Measurements from ENCODE around the gene FRMD5.
"Not testable (repeated sequence)": the region's sequence is repeated elsewhere in the genome, so short reads cannot be mapped to it uniquely, and the experiment has no call there.

The FRMD5 gene

DNA sequence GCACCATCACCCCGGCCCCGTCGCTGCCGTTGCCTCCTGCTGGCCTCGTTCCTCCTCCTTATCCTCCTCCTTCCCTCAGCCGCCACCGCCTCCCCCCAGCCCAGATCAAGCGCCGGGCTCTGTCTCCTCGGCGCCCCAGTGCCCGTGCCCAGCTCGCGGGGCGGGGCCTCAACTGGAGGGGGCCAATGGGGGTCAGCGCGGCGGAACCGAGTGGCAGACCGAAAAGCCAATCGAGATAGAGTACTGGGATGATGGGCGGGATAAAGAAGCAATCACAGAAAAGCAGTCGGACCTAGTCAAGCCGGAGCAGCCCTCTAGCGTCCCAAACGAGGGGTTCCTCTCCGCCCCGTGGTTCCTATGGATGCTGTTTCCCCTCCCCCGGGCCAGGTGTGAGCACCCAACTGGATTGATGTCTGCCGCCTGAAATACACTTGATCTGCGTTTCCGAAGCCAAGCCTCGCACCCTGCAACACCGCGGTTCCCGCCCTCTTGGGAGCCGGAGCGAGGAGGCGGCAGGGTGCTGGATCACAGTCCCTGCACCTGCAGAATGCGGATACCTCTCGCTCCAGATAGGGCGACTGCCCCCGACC lies at the start of gene FRMD5:
FRMD5 (minus strand) TSS at position 121 of the 590 bp plus-strand sequence.
- DNase-seq = peak; percentile 98

DNA sequence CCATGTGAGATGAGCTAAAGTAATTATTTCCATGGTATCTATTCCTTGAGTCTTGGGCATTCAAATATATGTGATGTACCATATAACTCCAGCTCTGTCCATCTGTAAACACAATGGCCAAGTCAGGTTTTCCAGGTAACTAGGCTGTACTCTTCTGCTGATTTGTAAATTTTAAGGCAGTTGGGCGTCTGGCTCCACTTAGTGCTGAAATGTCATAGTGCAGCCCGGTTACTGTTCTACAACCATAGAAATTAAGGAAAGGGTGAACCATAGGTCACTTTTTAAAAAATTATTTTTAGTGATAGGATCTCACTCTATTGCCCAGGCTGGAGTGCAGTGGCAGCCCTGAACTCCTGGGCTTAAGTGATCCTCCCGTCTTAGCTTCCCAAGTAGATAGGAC lies 48.8 kb upstream of the FRMD5 start:
- DNase-seq = no peak

DNA sequence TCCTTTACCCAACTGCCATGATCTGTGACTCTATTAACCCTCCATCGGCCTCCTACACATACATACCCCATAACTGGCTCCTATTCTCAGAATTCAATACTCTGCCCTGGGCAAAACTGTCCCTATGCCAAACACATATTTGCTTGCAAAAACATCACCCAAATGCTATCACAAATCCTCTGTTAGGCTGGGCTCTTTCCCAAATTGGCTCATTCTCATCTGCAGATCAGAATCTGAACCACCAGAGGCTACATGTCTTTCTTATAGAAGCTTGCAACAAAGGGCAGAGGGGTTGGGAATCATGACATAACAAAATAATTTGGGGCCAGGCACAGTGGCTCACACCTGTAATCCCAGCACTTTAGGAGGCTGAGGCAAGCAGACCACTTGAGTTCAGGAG lies 48.1 kb upstream of the FRMD5 start:
- DNase-seq = no peak

DNA sequence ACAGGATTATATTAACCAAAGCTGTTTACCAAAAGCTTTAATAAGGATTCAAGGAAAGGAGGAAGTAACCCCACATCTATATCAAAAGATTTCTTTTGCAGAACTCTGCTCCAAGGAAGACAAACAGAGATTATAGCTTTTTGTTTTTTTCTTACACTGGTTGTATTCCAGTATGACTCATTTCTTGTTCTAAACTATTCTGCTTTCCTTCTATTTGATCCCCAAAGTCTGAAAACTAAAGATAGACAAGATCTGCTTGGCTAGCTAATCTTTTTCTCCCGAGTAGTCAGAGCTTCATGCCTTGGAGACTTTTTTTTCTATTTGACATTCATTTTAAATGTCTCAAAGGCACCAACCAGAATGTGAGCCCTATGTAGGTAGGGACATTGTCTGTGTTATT lies 36.8 kb upstream of the FRMD5 start:
- no peak for DNase-seq

DNA sequence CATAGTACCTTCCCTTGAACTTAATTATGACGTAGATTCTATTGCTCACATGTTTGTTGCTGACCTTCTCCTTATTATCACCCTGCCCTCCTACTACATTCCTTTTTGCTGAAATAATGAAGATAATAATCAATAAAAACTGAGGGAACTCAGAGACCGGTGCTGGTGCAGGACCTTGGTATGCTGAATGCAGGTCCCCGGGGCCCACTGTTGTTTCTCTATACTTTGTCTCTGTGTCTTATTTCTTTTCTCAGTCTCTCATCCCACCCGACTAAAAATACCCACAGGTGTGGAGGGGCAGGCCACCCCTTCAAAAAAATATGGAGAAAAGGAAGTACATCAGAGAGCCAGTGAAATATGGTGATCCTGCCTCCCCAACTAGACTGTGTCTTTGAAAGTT lies 34.2 kb upstream of the FRMD5 start:
- not testable (repeated sequence) for DNase-seq

DNA sequence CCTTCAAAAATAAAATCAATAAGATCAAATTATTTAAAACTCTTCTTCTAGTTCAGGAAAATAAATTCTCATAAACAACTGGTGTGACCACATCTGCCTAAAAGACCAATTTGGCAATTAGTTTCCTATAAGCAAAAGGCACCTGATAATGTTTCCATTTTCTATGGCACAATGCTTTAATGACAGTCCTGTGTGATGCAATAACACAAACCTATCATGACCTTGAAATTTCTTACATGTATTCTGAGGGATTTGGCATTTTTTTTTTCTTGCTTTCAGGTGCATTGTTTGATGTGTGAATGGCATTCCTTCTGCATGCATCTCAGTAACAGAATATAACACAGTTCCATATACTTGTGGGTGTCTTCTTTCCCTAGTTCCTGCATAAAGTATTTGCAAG lies 32.5 kb upstream of the FRMD5 start:
- DNase-seq = no peak

DNA sequence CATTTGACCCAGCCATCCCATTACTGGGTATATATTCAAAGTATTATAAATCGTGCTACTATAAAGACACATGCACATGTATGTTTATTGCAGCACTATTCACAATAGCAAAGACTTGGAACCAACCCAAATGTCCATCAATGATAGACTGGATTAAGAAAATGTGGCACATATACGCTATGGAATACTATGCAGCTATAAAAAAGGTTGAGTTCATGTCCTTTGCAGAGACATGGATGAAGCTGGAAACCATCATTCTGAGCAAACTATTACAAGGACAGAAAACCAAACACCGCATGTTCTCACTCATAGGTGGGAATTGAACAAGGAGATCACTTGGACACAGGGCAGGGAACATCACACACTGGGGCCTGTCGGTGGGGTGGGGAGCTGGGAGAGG lies 31.9 kb upstream of the FRMD5 start:
- not testable (repeated sequence) for DNase-seq

DNA sequence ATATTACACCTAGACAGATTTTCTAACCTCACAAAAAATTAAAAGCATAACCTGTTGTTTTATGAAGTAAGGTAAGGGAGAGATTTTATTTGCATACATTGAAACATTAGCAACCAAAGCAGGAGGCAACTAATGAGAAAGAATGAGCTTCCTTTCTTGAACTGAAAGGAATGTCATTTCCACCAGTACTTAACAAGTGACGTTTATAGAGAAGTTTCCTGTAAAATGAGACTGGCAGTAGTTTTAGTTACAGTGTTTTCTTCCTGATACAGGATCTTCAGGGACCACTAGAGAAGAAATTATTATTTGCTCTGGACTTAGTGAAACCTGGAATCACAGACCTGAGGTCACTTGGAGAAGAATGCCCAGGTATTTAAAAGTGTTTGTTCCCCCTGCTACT lies 27.4 kb upstream of the FRMD5 start:
- no peak for DNase-seq

DNA sequence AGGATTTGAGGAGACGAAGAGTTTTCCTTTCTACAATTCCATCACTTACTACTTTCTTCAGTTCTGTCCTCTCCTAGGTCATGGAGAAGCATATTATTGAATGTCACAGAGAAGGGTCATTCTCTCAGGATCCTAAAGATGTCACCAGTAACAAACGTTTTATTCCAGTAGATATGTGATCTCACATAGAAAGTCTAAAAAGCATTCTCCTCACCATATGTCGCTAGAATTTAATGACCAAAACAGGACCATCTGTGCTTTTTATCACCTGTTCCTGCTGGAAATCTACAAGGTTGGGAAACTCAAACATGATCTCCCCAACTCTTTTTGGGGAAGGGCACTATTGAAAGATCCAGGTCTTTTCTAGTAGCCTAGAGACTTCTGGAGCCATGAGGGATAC lies 24.0 kb upstream of the FRMD5 start:
- DNase-seq = no peak

DNA sequence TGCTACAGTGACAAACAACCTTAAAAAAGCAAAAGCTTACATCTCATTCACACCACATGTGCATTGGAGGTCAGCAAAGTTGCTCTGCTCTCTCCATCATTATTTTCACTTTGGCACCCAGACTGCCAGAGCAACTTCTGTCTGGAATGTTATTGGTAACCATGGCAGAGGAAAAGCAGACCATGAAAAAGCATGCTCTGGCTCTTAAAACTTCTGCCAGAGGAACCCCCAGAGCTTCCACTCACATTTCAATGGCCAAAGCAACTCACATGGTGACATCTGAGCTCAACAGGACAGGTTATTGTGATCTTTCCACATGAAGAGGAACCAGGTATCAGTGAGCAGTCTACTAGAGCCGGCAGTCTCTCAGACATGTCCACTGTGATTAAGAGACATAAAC lies 21.9 kb upstream of the FRMD5 start:
- no peak for DNase-seq

DNA sequence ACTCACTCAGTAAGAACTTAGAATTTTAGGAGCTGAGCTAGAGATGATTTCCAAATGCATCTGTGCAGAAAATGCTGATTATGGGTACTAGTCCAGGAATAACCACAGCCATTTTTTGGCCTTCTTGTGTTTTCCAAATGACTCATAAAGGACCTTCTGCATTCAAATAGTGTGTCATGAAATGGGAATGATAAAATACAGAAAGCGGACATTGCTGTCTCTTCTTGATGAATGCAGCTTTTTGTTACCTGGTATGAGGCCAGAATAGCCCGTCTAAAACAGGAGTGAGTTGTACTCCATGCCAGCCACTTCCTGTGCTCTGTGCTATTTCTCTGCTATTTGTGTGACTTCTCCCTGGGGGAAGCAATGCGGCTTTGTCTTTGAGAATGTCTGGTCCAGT lies 20.5 kb upstream of the FRMD5 start:
- no peak for DNase-seq

DNA sequence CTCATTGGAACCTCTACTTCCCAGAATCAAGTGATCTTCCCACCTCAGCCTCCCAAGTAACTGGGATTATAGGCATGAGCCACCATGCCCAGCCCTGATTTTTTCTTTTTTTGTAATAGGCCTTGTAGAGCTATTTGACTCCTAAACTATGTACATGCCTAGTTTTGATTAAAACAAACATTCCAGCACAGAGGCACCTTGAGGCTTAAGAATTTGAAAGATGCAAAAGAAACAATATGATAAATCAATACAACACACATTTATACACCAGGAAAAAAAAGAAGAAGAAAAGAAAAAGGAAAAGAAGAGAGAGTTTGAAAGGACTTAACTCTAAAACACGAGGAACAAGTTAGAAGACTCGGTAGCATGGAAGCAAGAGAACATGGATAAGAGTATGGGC lies 13.9 kb upstream of the FRMD5 start:
- DNase-seq = no peak

DNA sequence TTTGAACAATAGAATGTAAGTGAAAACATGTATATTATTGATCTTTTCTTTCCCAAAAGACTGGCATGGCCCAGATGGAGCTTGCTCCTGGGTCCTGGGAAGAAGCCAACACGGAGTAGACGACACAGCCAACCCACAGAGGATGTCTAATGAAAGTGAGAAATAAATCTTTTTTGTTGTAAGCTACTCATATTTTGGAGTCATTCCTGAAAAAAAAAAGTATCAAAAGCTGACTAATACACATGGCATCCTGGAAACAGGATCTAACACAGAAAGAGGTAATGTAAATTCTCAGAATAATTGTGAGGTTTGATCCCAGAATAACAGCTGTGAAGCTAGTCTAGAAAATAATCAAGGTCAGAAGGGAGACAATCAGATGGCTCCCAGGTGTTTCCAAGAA lies 12.6 kb upstream of the FRMD5 start:
- DNase-seq = no peak

DNA sequence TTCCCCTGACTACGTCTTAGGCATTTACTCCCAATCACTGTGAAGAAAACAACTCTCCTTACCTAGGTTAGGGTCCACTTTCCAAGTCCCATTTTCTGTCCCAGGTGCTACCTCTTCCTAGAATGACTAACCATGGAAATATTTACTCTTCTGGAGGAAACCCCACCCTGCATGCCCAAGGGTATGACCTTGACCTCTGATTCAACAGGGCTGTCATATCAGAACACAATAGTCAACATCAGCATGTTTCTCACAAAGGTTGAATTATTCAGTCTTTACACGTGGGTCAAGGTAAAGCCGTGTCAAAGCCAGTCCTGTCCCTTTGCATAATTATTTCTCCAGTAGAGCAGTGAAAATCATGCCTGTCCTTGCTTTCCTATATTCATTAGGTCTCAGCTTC lies 4.3 kb upstream of the FRMD5 start:
- no peak for DNase-seq

DNA sequence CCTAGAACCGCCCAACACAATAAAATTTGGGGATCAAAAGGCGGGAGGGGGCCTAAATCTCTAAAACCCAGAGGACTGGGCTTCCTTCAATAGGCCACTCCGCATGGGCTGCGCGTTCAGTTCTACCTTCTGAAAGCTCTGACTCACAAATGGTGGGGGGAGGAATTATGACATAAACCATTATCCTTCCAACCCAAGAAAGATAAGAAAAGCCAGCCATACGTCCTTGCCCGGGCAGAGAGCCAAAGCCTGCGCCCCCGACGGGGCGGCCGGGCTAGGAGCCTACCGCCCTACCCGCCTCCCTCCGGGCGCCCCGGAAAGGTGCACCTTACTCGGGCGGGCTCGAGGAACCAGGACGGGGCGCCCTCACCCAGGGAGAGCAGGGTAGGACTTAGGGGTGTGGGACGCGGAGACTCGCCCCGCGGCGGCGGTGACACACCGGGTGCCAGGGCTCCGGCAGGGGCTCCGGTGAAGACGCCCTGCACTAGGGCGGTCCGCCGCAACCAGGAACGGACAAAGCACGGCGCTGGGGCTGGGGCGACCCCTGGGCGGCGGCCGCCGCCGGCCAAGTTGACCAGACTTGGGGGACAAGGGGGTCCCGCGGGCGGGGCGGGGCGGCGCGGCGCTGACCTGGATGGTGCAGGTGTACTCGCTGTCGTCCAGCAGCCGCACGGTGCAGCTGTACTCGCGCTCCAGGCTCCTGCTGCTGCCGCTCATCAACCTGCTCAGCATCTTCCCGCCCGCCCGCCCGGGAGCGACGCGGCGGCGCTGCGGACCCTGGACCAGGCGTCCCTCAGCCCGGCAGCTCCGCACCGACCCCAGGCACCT lies 534 bp downstream of the FRMD5 start:
- DNase-seq = peak; percentile 64

DNA sequence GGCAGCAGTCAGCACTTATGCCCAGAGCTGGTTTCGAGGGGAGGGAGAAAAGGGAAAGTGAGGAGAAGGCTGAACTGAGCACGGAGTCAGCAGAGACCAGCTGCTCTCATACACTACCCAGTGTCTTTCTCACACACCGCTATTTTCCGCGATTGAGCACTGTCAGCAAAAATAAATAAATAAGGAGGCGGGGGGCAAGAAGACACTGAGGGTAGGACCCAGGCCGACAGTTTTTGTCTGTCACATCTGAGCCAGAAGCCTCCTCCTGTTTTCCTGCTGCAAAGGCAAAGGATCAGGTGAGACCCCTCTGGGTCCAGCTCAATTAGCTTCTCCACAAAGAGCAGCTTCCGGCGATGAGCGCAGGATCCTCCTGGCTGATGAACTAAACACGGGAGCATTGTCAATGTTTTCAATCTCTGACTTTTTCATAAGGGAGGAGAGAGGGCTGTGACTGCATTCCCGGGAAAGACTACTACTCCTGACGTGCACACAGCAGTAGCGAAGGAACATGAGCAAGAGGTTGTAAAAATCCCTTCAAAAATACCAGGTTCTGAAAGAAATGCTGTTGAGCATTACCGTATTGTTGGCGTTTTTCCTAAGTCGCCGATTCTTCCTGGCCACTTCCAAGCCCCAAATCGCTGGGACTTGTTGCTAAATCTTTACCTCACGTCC lies 1.3 kb downstream of the FRMD5 start:
- DNase-seq = no peak

DNA sequence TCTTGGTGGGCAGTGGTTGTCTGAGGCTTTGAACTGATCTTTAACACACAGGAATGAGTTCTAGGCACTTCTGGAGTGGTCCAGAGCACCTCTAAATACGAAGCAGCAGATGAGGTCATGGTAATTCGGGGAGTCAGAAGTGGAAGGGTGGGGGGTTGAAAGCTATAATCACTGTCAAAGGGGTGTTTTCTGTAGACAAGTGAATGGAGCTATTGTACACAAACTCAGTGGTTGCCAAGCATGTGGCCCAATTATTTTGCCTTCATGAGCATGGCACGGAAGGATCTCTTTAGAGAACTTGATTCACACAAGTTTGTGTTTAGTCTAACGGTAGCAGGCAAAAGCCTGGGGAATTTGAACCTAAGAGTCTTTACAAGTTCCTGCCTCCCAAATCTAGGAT lies 6.3 kb downstream of the FRMD5 start:
- no peak for DNase-seq

DNA sequence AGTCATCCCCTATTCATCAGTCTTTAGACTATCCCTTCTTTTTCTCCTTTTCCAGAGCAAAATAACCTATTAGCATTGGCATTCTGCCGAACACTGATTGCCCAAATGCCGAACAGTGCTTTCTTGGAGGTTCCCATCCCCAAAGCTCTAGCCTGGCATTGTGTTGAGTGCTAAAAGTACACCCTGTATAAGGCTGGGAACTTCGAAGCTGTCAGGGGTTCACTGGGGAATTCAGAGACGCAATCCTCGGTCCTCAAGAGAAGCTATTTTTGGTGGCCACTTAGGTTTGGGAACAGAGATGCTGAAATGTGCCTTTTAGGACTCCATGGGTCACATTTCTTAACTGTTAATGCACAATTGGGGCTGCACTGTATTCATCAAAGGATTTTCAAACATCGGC lies 8.4 kb downstream of the FRMD5 start:
- no peak for DNase-seq

DNA sequence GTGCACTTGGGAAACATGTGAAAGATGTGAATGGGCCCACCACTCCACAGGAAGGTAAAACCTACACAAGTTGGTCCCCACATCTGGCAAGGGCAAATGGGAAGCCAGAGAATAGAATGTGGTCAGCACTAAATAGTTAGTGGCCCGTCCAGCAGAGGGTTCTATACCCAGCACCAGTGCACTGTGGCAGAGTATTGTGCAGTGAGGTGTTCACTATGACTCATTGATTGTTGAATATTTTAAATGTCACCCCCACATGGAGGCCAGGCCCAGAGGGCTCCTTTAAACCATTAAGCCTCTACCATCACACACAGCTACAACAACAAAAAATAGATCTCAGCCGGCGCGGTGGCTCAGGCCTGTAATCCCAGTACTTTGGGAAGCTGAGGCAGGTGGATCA lies 11.7 kb downstream of the FRMD5 start:
- no peak for DNase-seq

DNA sequence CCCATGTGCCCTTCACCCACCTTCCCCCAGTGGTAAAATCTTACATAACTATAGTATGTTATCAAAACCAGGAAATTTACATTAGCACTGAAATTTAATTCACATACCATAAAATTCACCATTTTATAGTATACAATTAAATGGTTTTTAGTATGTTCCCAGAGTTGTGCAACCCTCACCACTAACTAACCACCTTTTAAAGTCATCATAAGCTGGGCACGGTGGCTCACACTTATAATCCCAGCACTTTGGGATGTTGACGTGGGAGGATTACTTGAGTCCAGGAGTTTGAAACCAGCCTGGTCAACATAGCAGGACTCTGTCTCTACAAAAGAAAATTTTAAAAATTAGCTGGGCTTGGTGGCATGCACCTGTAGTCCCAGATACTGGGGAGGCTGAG lies 13.7 kb downstream of the FRMD5 start:
- no peak for DNase-seq

DNA sequence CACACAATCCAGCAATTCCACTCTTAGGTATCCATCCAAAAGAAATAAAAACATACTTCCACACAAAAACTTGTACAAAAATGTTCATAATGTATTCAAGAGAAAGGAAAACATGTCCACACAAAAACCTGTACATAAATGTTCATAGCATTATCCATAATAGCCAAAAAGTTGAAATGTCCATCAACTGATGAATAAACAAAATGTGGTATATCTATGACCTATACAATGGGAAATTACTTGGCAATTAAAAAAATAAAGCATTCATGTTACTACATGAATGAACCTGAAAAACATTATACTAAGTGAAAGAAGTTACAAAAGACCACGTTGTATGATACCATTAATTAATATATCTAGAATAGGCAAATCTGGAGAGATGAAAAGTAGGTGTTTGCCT lies 17.9 kb downstream of the FRMD5 start:
- no peak for DNase-seq

DNA sequence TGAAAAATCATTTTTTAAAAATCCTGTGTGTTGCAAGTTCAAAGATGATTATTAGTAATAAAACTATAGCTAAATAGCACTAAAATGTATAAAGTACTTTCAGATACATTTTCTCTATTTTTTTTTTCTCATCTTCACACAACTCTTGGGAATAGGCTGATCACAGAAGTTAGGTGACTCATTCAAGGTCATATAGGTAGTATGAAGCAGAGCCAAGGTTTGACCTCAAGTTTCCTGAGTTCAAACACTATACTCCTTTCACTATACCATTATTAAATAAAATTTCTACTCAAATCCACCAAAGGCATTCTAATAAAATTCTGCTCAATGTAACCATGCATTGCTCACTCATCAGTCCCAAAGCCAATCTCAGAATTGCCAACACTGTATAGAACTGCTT lies 21.3 kb downstream of the FRMD5 start:
- no peak for DNase-seq

DNA sequence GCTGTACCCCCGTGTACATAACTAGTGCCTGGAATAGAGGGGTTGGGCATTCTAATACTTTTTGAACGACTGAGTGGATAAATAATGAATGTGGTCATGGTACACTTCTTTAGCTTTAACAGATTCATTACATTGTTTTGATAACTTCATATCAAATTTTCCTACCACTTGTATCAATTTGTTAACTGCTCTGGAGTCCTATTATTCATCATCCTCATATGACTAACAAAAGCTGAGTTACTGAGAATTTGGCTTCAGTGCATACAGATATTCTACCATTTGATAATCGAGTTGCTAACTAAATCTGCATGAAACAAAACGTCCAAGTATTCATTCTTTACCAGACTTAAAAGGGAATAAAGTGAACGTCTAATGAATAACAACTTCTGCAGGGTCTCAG lies 31.7 kb downstream of the FRMD5 start:
- DNase-seq = no peak

DNA sequence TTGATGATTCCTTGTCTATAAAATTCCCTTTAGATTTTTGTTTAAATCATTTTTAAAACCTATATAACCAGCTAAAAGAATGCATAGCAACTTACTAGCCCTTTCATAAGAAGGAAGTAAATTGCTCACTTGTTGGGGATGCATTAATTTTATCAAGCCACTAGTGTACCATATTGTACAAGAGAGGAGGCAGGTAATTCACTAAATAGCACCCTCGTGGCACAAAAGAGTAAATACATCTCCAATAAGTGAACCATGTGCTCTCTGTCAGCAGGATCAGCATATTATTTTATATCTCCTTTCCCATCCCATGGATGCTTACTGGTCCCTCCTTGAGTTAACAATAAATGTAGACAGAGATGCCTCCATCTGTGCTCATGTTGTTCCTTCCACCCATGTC lies 34.3 kb downstream of the FRMD5 start:
- no peak for DNase-seq
